ENCODE results near the gene MMP12.
"Not testable (repeated sequence)": the region's sequence is repeated elsewhere in the genome, so short reads cannot be mapped to it uniquely, and the experiment has no call there.

The MMP12 gene

DNA sequence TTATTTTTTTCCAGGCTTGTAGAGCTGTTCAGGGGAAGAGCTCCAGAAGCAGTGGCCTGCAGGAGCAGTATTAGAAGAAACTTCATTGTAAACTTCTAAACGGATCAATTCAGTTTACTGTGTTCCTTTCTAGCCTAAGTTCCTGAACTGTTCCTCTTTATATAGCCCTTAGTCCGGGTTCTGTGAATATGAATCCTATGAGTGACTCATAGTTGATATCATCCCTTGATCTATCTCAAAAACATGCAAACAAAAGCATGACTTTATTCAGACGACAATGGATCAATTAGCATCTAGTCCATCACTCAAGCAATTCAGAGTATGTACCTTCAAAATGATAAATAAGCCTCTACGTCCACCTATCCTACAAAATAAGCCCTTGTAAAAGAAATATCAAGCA is at the start of gene MMP12:
TSS of gene MMP12 (minus strand) at position 131 of the 400 bp plus-strand sequence. CDS start at position 86, 45 bp downstream.
- ATAC-seq = no peak

DNA sequence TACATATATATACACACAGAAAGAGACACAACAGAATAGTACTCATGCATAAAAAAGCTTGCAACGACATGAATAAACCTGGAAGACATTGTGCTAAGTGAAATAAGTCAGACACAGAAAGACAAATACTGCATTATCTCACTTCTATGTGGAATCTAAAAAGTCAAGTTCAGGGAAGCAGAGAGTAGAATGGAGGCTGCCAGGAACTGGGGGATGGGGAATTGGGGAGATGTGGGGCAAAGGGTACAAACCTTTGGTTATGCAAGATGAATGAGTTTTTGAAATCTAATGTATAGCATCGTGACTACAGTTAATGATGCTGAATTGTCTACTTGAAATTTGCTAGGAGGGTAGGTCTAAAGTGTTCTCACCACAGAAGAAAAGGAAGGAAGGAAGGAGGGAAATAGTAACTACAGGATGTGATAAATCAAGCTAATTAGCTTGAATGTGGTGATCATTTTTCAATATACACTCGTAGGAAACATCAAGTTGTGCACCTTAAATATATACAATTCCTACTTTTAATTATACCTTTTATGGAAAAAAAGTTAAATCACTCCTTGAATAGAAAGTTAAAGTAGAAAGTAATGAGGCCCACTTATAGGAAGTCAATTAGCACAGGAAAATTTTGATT is 46.9 kb upstream of the MMP12 start:
- ATAC-seq = no peak

DNA sequence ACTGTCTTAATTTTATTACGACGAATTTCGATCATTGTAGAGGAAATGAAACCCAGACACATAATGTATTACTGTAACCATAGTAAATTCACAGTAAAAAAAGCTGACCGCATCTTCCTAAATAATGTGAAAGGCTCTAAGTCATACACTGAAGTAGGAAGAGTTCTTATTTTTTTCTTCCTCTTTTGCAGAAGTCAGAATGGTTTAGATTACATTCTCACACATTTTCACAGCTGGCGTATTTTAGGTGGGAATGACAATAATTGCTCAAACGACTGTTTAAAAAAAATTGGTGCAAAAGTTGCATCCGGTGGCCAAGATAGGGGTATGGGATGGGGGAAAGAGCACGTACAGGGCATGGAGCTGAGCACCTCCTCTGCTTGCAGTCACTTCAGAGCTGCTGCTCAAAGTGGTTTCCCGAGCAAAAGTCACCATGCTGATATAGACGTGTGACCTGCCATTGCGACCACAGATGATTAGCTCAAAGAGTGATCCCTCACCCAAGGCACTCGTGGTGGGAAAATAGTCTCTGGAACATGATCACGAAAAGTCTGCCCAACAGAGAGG is 45.4 kb upstream of the MMP12 start:
- ATAC-seq = peak in 1 of 2 donors; percentile 21

DNA sequence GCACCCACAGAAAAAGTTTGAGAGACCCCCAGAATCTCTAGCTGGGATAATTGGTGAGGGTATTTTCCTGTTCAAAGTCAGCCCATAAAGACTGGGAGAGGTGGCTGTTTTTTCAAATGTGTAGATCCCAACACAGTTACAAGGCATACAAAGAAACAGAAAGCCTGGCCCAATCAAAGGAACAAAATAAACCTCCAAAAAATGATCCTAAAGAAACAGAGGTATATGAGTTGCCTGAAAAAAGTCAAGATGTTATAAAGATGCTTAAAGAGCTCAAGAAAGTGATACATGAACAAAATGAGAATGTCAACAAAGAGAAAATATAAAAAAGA is 40.2 kb upstream of the MMP12 start:
- ATAC-seq = no peak

DNA sequence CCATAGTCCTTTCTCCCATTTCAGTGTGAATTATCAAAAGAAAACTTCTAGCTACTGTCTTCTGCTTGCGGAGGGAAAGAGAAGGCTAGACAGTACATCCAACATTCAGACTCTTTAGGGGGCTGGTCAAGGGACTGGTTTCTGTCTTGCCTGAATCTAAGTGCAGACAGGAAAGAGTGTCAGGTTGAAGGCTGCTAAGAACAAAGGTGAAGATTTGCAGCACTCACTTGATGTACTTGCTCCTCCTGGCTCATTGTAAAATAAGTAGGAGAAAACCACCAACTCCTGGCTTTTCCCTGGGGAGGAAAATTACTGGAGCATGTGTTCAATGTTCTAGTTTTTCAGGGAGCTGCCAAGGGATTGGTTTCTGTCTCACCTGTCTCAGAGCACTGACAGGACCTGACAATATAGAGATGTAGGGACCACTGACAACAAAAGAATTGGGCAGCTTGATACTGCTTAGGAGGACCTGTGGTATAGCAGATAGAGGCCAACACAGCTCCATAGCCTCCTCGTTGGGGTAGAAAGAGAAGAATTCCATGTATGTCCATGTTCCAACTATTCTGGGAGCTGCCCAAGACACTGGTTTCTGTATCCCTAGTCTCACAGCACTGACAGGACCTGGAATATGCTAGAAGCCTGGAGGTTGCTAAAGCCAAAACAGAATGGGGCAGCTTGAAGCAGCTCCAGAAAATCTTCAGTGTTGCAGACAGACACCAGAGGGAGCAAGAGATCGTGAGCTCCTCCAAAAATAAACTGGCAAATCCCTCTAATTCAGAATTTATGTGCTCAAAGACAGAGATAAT is 39.7 kb upstream of the MMP12 start:
- ATAC-seq = no peak

DNA sequence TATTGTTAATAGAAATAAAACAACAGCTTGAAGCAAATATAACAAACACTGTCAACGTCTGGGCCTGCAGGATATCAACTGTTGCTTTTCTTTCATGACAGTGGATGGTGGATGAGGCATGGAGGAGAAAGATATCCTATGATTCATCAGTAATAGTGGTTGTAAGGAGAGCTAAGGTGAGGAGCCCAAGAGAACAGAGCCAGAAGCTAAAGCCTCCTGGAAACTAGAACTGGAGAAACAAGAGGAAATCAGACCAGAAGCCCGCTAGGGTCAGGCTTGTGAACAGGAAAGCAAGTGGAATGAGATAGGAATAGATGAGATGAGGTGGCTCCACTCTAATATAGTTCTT is 37.7 kb upstream of the MMP12 start:
- ATAC-seq = no peak

DNA sequence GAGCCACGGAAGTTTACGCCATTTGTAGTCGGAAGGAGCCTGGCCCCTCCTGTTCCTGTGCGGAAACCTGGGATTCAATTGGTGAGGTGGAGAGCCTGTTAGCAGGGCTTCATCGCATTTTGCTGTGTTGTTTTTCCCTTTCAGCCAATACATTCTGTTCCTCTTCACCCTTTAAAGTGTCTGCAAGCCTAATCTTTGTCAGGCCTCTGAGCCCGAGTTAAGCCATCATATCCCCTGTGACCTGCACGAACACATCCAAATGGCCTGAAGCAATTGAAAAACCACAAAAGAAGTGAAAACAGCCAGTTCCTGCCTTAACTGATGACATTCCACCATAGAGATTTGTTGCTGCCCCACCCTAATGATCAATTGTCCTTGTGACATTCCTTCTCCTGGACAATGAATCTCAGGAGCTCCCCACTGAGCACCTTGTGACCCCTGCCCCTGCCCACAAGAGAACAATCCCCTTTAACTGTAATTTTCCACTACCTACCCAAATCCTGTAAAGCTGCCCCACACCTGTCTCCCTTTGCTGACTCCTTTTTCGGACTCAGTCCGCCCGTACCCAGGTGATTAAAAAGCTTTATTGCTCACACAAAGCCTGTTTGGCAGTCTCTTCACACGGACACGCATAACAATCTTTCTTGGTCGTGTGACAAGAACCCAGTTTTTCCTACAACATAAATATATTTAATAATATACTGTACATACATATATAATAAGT is 37.1 kb upstream of the MMP12 start:
- no peak for ATAC-seq

DNA sequence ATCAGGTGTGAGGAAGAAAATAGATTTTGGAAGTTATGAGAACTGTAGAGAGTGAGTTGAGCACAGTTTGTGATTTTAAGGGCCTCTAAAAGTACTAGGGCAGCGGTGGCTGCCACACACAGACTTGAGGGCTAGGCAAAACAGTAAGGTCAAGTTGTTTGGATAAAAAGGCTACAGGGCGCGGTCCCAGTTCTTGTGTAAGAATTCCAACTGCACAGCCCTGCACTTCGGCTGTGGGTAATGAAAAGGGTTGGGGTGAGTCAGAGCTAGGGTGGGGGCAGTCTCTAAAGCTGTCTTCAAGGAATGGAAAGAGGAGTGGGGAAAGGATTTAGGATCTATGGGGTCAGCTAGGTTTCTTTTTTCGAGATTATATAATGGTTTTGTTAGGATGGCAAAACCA is 31.1 kb upstream of the MMP12 start:
- ATAC-seq = not testable (repeated sequence)

DNA sequence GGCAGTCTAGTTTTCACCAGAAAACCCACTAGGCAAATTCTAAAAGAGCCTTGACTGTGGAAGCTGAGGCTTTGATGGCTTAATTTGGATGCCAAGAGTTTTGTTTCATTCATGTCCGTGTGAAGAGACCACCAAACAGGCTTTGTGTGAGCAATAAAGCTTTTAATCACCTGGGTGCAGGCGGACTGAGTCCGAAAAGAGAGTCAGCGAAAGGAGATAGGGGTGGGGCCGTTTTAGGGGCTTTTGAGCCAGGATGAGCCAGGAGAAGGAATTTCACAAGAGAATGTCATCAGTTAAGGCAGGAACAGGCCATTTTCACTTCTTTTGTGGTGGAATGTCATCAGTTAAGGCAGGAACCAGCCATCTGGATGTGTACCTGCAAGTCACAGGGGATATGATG is 29.1 kb upstream of the MMP12 start:
- not testable (repeated sequence) for ATAC-seq

DNA sequence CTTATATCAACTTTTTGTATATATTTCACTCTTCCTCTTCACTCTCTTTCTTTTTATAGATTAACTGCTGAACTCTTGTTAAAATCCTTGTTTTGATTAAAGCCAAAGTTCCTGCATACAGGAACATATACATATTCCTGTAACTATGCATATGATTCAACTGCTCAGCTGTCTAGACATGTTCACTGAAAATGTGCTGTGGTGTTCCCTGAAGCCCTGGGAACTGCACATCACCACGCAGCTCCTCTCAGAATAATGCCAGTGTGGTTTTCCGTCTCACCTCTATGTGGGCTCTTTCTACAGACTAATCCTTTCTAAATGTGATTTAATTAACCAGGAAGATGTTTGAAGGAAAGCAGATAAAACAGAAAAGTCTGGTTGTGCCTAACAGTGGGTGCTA is 25.6 kb upstream of the MMP12 start:
- no peak for ATAC-seq

DNA sequence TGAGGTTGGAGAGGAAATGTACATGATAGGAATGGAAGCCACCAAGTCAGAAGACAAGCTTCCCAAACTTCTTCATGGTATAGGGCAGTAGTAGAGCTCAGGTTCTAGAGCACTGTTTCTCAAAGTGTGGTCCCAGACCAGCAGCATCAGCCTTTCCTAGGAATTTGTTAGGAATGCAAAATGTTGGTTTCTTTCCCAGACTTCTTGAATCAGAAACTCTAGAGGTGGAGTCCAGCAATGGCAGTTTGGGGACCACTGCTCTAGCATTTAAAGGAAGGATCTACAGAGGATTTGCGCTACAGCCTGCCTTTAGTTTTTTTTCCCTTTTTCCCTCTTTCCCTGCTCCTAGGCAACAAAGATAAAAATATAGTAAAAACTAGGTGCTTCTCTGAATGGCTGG is 17.0 kb upstream of the MMP12 start:
- ATAC-seq = no peak

DNA sequence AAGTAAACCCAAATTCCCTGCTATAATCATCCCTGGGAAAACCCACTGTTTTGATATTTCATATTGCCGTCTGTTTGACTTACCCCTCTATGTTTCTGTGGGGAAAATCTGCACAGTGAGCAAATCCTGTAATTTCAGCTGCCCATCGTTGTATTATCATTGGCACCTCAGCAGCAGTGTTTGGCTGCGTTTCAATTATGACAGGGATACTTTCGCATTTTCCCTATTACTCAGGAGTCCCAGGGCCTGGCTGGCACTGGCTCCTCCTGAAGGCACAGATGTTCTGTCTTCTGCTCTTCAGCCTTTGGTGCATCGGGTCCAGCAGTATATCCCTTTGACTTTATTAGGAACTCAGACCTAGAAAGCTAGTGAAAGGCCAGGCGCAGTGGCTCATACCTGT is 12.2 kb upstream of the MMP12 start:
- no peak for ATAC-seq

DNA sequence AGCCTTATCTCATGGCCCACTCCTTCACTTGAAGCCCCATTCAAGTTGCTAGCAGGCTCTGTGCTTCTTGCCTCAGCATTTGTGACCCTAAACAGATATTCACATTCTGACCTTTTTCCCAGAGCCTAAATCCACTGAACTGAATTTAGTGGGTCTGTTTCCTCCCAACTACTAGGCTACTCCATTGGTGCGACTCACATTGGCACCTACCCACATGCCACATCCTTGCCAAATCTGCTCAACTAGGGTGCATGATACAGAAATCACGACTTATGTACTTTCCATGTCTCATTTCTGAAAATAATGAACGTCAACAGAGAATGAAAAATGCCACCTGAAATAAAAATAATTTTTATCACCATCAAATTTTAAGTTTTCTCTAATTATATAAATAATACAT is 8.4 kb upstream of the MMP12 start:
- ATAC-seq = no peak

DNA sequence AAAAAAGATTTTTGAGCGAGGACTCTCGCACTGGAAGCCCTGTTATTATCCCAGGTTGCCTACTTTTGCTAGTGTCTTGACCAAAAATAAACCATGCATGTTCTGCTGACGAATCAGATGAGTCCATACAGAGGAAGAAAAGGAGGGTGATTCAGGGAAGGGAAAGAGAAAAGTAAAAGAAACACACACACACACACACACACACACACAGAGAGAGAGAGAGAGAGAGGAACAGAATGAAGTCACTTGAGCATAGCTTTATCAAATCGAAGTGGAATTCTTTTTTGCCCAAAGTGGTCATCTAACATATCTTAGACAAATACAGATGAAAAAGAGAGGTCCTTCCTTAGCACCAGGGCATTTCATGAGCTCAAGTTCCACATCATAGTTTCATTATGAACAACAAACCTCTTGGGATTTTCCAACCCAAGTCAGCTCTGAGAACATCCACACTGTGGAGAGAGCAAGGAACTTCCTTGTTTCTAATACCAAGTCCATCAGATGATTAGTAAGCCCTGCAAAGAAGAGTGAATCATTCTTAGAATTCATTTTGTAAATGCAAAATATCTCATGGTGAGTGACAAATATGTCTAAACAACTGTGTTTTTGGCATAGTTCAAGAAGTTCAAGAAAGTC is 7.7 kb upstream of the MMP12 start:
- peak in 1 of 2 donors; percentile 30 for ATAC-seq

DNA sequence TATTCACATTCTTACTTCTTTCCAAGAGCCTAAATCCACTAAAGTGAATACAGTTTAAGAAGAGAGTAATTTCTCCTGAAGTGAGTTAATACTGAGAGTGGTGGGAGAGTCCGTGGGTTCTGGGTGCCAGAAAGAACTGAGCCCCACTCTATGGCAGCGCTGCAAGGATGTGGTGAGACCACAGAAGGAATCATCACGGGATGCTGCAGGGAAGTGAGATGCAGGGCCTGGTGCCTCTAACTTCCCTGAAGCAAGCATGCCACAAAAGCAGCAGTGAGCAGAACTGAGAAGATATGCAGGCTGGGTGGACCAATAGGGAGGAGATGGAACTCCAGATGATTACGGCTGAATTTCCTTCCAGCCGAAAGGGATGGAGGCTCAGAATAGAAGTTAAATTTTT is 5.0 kb upstream of the MMP12 start:
- ATAC-seq = no peak

DNA sequence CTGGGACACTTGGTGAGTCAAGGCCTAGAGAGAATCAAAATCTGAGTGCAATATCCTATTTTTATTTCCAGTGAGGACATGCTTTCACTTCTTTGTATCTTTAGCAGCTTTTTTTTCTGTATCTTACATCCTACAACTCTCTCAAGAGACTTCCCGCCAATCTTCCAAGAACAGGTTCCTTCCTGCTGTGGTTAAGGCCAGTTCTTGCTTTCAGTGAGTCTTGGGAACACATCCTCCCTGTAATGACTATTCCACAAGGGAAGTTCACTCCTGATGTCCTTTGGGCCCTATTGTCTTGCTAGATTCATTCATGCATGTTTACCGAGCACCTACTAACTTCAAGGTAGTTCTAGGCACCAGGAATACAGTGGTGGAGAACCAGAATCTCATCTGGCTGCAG is 3.8 kb upstream of the MMP12 start:
- no peak for ATAC-seq

DNA sequence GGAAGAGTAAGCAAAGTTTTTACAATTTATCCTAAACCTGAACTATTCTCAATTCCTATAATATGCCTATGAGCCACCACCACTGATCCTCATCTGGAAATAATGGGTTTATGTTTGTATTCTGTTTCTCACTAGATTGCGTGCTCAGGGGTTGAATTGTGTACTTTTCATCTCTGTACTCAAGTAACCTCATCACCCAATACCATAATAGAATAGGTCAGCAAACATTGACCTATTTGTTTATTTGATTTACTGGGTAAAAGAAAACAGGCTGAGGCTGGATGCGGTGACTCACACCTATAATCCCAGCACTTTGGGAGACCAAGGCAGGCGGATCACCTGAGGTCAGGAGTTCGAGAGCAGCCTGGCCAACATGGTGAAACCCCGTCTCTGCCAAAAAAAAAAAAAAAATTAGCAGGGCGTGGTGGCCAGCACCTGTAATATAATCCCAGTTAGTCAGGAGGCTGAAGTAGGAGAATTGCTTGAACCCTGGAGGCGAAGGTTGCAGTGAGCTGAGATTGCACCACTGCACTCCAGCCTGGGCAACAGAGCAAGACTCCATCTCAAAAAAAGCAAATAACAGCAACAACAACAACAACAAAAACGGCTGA is 5.3 kb downstream of the MMP12 start:
- ATAC-seq = not testable (repeated sequence)

DNA sequence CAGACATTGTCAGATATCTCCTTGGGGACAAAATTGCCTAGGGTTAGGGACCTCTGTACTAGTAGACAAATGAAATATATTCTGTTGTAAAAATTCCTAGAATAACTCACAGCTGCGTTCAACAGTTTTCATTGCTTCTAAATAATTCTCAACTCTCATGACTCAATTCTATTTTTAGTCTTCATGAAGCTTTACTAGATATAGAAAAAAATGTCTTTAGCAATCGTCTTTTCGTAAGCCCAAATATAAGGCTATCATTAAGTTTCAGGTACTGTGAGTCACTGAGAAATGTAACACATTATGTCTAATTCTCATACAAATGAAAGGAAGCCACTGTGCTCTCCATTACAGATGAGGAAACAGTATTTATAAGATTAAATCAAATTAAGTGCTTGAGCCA is 6.4 kb downstream of the MMP12 start:
- no peak for ATAC-seq

DNA sequence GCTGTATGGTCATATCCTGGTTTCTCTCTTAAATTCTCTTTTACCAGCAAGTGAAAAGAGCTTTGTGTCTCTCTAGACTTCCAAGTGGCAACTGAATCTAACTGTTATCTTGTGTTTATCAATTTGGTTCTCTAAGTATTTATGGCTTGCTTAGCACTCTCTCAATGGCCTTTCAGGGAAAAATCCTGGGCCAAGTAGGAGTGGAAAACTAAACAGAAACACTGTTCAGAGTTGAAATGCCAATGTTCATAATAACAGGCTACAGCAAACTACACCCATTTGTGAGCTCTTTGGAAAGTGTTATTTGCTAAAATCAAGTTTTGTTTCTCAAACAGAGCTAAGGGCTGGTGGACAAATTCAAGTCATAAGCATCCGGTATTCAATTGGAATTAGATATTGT is 10.1 kb downstream of the MMP12 start:
- no peak for ATAC-seq

DNA sequence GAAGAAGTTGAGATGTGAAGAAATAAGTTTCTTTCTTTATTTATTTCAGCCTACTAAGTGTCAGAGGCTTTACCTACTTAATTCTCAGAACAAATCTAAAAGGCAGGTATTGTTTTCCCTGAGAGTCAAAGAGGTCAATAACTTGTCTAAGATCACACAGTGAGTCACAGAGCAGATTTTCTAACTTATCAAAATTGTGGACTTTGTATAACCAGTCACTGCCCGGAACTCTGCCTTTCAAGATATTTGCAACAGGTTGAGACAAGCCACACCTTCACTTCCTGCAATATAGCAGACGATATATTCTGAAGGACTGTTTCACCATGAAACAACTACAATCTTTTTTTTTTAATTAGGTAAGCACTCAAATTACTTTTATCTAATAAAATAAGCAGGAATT is 20.8 kb downstream of the MMP12 start:
- no peak for ATAC-seq

DNA sequence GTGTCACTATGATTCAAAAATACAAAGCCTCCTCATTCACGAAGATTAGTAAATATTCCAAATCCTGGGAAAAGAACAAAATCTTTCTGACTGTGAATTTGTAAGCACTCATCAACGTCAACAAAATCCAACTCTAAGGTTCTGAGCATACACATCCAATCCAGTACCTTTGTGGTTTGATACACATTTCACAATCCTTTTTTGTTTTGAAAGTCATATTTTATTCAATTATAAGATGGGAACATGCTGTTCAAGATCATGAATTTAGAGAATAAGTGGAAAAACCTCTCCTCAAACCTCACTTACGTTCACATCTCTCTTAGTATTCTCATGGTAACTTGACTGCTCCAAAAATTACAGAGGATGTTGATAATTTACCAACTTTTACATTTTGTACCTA is 21.7 kb downstream of the MMP12 start:
- ATAC-seq = no peak

DNA sequence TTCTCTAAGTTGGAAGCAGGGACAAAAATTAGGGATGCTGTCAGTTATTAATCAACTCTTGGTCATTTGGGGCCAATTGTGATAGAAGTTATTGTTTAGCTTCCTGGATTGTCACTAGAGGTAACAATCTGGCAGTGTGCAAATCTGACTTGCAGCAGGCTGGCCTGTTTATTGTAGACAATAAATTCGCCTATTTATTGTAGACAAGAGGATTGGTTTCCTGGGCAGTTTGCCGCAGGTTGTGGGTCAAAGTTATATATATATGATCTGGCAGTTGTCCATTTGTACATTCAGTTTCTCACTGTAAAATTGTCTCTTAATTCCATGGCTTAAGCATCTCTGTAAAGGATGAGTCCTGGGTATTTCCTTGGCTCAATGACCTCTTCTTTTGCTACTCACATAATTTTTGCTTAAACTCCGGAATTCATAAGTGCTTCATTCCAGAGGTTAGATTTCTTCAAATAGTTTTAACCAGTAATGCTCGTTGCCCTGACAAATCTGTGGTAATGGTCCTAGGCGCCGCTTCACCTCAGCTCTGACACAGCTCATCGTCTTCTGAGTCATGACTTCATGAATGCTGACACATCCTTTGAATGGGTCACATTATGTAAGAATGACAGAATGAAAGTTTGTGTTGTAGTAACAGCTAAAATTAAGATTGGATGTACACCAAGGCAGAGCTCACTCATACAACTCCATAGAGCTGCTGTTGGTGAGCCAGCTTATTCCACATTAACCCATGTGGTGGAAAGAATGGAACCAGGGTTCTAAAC is 23.6 kb downstream of the MMP12 start:
- no peak for ATAC-seq
